AG04450 (cell line): Measurements from ENCODE around the gene MRPS30. TPM values are rescaled to one million over a fixed set of nuclear protein-coding genes. Genes with fewer than 3 reads are reported as not detected.
"Not testable (repeated sequence)": the region's sequence is repeated elsewhere in the genome, so short reads cannot be mapped to it uniquely, and the experiment has no call there.

Experiments used
- CTCF ChIA-PET: fragments of 300-600, 350-600 bp; formaldehyde crosslinking; extraction: SDS; loops from one replicate; lab custom pipeline; 2022; ENCODE audit warnings: antibody characterized with exemption, inconsistent platforms; lab: Charles Lee
- POLR2A ChIA-PET: fragments of 350-600 bp; formaldehyde crosslinking; extraction: SDS; loops from one replicate; lab custom pipeline; 2021; ENCODE audit warnings: antibody characterized with exemption, inconsistent platforms; lab: Yijun Ruan, JAX
- DNase-seq: peaks from one replicate; pipeline ENCODE4 v3.0.0-alpha.2; 2011; ENCODE audit warnings: low read depth, low spot score
- H3K27ac ChIP-seq: one replicate; pipeline ENCODE4 v1.5.1; 2012; ENCODE audit warnings: low read depth, low read length, control low read depth
- H3K27me3 ChIP-seq: one replicate; pipeline ENCODE4 v1.6.0; 2012; ENCODE audit warnings: low read length; ENCODE audit not compliant: control insufficient read depth, insufficient read depth
- H3K4me3 ChIP-seq: 2 replicates; pipeline ENCODE4 v1.5.1; 2011; ENCODE audit warnings: mild to moderate bottlenecking, low read depth, low read length, control low read depth
- H3K9me3 ChIP-seq: 2 replicates; pipeline ENCODE4 v1.5.1; 2012; ENCODE audit warnings: low read length; ENCODE audit not compliant: control insufficient read depth, insufficient read depth
- polyA plus RNA-seq: library from polyadenylated mRNA; depleted of rRNA; stranded (reverse); fragments of >200 nt; gene quantifications from 2 replicates; pipeline ENCODE4 v1.2.3, GENCODE V29; 2011
- TF ChIP-seq, protein P1 (sequence below): IDR thresholded peaks from 2 replicates; pipeline ENCODE4 v1.5.1; 2011; ENCODE audit warnings: low read depth, low read length, control low read depth, inconsistent platforms

MRPS30 gene
- polyA plus RNA-seq, 1 experiment, result 36.3 TPM

DNA sequence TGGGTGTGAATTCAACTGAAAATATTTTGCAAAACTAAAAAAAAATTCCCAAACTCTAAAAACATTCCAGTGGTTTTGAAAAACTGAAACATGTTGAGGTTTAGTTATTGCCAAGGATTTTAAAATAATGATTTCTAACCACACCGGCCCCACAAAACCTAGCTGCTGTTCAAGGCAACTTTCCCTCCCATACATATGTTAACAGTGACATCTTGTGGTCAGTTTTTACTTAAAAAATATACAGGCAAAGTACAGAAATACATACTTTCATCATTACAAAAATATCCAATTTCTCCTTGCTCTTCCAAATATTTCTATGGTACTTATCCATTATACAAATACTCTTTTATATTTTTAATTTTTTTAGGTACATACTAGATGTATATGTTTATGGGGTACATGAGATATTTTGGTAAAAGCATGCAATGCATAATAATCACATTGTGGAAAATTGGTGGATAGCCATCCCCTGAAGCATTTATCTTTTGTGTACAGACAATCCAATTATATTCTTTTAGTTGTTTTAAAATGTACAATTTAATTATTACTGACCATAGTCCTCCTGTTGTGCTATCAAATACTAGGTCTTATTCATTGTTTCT lies 34.4 kb upstream of the MRPS30 start:
- H3K27me3 ChIP-seq, result no peaks in the 10 kb centered on the region
- TF ChIP-seq, protein P1, sequence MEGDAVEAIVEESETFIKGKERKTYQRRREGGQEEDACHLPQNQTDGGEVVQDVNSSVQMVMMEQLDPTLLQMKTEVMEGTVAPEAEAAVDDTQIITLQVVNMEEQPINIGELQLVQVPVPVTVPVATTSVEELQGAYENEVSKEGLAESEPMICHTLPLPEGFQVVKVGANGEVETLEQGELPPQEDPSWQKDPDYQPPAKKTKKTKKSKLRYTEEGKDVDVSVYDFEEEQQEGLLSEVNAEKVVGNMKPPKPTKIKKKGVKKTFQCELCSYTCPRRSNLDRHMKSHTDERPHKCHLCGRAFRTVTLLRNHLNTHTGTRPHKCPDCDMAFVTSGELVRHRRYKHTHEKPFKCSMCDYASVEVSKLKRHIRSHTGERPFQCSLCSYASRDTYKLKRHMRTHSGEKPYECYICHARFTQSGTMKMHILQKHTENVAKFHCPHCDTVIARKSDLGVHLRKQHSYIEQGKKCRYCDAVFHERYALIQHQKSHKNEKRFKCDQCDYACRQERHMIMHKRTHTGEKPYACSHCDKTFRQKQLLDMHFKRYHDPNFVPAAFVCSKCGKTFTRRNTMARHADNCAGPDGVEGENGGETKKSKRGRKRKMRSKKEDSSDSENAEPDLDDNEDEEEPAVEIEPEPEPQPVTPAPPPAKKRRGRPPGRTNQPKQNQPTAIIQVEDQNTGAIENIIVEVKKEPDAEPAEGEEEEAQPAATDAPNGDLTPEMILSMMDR, result peak; percentile 52
- H3K9me3 ChIP-seq, result no peaks in the 10 kb centered on the region
- H3K4me3 ChIP-seq, result no peak overlapping the region
- DNase-seq, result peak; percentile 6
- CTCF ChIA-PET, result interaction anchor here (0.7 to 3.5 kb wide), 9 partner anchors 22 to 1143 kb away, joined by 3 to 40 read pairs (median 4); no protein-coding TSS in a partner anchor
- POLR2A ChIA-PET, result no interaction called here
- H3K27ac ChIP-seq, result no peak overlapping the region

DNA sequence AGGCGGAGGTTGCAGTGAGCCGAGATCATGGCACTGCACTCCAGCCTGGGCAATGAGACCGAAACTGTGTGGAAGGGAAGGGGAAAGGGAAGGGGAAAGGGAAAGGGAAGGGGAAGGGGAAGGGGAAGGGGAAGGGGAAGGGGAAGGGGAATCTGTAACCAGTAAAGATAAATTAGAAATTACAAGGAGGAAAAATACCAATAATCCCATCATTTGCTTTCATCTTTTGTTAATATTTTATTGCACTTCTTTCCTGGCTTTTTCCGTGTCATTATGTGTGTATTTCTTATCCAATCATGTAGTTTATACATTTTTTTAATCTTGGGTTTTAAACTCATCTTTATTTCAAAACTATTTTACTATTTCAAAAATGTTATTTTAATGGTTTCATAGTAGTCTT lies 29.6 kb upstream of the MRPS30 start:
- H3K27me3 ChIP-seq, result no peaks in the 10 kb centered on the region
- CTCF ChIA-PET, result no interaction called here
- no peak for DNase-seq
- no peak overlapping the region for H3K4me3 ChIP-seq
- H3K9me3 ChIP-seq, result no peaks in the 10 kb centered on the region
- no peak overlapping the region for H3K27ac ChIP-seq
- TF ChIP-seq, protein P1, result no peak
- POLR2A ChIA-PET, result no interaction called here

DNA sequence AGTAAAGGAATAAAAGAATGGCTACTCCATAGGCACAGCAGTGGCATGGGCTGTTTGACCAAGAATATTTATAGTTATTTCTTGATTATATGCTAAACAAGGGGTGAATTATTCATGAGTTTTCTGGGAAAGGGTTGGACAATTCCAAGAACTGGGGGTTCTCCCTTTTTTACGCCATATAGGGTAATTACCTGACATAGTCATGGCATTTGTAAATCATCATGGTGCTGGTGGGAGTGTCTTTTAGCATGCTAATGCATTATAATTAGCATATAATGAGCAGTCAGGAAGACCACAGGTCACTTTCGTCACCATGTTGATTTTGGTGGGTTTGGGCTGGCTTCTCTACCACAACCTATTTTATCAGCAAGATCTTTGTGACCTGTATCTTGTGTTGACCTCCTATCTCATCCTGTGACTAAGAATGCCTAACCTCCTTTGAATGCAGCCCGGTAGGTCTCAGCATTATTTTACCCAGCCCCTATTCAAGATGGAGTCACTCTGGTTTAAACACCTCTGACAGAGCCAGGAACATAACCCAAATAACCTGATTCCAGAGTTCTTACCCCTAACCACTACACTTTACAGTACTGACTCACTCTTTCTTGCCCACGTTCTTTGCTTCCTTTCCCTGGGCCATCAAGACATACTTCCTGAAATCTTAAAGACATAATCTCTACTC lies 25.0 kb upstream of the MRPS30 start:
- Histone ChIP-seq H3K27ac (no peak overlapping the region), H3K4me3 (no peak overlapping the region), H3K27me3 (no peaks in the 10 kb centered on the region), H3K9me3 (no peaks in the 10 kb centered on the region)
- POLR2A ChIA-PET, result no interaction called here
- TF ChIP-seq, protein P1, result no peak
- DNase-seq, result no peak
- CTCF ChIA-PET, result no interaction called here

DNA sequence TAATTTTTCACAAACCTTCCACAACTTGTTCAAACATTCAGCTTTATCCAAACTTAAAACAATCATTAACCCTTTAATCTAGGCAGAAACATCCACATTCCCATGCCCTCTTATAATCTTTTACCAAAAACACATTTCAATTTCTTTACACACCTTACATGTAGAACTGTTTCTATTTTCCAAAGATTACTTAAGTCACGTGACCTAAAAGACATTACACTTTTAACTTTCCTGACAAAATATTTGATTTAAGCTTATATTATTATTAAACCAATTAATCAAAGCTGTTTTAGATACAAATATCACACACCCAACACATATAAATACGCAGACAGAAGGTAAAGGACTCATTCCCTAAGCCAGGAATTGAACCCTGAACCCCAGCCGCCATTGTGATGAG lies 21.0 kb upstream of the MRPS30 start:
- Histone ChIP-seq H3K4me3 (no peak overlapping the region), H3K27ac (no peak overlapping the region), H3K9me3 (no peaks in the 10 kb centered on the region), H3K27me3 (no peaks in the 10 kb centered on the region)
- DNase-seq, result no peak
- ChIA-PET POLR2A (no interaction called here), CTCF (no interaction called here)
- TF ChIP-seq, protein P1, result no peak

DNA sequence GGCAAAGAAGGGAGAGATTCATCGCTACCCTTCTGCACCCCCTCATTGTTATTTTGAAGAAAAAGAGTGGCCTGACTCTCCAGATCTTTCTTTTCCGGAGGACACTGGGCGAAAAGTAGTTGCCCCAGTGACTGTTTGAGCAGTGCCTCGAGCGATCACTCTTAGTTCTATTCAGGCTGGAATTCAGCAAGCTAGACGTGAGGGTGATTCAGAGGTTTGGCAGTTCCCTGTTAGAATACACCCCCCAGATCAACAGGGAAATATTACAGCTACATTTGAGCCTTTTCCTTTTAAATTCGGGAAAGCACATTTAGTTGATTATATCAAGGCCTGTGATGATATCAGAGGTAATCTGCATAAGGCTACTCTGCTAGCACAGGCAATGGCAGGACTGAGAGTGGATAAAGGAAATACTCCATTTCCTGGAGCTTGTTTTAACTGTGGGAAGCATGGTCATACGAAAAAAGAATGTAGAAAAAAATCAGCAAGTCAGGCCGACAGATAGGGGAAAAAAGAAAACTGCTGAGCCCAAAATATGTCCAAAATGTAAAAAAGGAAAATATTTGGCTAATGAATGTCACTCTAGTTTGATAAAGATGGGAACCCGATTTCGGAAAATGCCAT lies 19.3 kb upstream of the MRPS30 start:
- H3K4me3 ChIP-seq, POLR2A ChIA-PET, H3K27ac ChIP-seq, DNase-seq, H3K9me3 ChIP-seq, H3K27me3 ChIP-seq: not testable (repeated sequence)
- CTCF ChIA-PET, result interaction anchor here (0.8 kb wide), 1 partner anchor 24 kb away, joined by 3 read pairs; no protein-coding TSS in a partner anchor

DNA sequence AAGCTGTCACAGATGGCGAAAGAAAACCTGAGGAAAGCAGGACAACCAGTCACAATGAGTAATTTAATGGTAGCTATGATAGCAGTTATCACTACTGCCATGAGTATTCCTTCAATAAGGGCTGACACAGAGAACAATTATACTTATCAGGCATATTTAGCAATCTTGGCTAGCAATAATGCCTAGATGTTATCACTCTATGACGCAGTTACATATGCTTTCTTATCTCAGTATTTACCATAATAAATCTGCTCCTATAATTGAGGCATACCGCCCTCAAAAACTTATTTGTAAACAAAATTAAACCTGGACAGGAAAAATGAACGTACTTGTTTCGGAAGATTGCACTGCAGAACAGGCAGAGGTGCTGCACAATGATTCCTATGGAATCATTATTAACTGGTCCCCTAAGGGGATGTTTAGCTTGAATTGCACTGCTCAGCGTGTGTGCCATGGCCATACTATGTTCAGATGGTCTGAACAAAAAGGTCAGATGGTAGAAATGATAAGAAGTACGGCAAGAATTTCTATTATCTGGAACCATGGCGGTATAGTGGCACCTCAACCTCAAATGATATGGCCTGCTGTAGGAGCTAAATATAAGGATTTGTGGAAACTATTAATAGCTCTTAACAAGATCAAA lies 16.6 kb upstream of the MRPS30 start:
- H3K4me3 ChIP-seq, CTCF ChIA-PET, DNase-seq, H3K27ac ChIP-seq, POLR2A ChIA-PET, H3K9me3 ChIP-seq, H3K27me3 ChIP-seq: not testable (repeated sequence)
